Activated naive CD4-positive, alpha-beta T cell (primary cell): ENCODE measurements around the gene PCDHGA1.

Experiments
- DNase-seq, 4 experiments: peaks; one replicate each; lab custom pipeline; 2025; lab: John Stamatoyannopoulos, UW

Gene PCDHGA1

GRCh38 chr5:141529873-141530272, 199.6 kb downstream of the PCDHGA1 start:
- no peak for DNase-seq

GRCh38 chr5:141532726-141533125, 202.4 kb downstream of the PCDHGA1 start:
- no peak for DNase-seq

DNA sequence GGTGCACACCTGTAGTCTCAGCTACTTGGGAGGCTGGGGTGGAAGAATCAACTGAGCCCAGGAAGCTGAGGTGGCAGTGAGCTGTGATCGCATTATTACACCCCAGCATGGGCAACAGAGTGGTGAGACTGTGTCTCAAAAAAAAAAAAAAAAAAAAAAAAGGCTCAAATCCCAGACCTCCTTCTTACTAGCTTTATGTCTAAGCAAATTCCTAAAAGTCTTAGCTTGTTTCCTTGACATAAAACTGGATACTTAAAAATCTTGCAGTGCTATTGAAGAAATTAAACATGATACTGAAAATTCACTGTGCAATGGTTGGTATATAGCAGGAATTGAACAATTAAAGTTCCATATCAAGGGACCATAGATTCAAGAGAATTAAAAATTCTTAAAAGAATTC, 203.6 kb downstream of the PCDHGA1 start:
- no peak for DNase-seq

DNA sequence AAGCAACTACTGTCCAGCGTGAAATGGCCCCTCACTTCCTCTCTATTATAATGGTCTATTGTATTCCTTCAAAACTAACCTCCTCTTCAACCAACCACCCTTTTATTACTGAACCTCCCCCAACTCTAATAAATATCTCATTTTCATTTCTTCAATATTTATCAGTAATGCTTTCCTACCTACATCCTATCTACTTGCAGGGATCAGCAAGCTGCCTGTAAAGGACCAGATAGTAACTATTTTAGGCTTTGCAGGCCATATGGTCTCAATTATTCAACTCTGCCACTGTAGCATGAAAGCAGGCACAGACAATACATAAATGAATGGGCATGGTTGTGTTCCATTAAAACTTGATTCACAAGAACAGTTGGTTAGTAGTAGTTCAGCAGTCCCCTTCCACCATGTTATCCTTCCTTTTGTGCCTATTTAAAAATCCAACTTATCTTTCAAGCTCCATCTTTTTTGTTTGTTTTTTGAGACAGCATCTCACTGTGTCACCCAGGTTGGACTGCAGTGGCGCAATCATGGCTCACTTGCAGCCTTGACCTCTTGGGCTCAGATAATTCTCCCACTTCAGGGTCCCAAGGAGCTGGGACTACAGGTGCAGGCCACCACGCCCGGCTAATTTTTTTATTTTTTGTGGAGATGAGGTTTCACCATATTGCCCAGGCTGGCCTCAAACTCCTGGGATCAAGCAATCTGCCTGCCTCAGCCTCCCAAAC, 204.3 kb downstream of the PCDHGA1 start:
- no peak for DNase-seq

- DNase-seq: no peak
These were observed 212.7 kb downstream of the PCDHGA1 start for GRCh38 chr5:141543053-141543452.

GRCh38 chr5:141547488-141547887, 217.2 kb downstream of the PCDHGA1 start:
- no peak for DNase-seq

- no peak for DNase-seq
These were observed 217.6 kb downstream of the PCDHGA1 start for GRCh38 chr5:141547921-141548320.

GRCh38 chr5:141557681-141558136, 227.4 kb downstream of the PCDHGA1 start:
- DNase-seq: peak; percentile 47 to 64 (median 64)

- no peak for DNase-seq
These were observed 227.8 kb downstream of the PCDHGA1 start for GRCh38 chr5:141558150-141558549.

GRCh38 chr5:141559461-141559860, 229.1 kb downstream of the PCDHGA1 start:
- DNase-seq: no peak

DNA sequence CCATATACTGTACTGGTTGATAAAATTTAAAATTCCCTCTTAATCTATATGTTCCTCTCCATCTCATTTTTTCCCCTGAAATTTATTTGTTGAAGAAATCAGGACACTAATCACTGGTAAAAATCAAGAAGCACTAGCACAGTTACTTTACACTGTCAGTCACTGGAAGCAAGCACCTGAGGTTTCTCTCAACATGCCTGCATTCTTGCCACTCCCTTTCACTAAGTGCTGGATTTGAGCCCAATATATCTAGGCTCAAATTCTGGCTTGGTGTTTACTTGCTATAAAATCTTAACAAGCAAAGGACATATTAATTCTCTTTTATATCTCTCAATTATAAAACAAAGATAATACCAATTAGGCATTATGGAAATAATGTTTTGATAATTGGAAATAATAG, 229.8 kb downstream of the PCDHGA1 start:
- no peak for DNase-seq

GRCh38 chr5:141560725-141561483, 230.6 kb downstream of the PCDHGA1 start:
- no peak for DNase-seq
